ENCODE results near the gene ACTL8. TPM values are rescaled to one million over a fixed set of nuclear protein-coding genes. Genes with fewer than 3 reads are reported as not detected.

Gene ACTL8
- polyA plus RNA-seq, 1 donor (not counting 4 experiments of a cell fraction or from before 2014, with no cell fraction given): not detected

DNA sequence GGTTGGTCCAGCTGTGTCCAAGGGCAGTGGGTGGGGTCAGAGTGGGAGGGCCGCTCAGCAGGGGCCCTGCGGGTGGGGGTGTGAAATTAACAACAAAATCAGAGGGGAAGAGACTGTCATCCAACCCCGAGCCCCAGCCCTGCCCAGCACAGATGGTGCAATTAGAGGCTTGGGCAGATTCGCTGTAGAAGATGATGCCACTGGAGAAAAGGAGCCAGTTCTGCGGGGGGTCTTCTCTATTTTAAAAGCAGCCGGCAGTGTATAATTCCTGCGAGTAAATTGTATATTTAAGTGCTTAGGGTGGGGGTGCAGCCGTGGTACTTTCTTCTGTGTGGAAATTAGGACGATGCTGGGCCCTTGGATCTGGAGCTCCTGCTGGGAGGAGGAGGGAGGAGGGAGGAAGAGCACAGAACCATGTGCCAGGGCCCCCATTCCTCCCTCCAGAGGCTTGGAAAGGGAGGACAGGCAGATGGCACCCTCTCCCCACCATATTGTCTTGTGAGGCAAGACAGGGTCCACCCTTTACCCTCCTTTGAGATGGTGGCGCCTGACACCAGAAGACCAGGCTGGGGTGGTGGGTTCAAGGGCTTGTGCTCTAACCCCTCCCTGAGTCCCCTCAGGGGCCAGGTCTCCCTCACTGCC is 89.2 kb downstream of the ACTL8 start:
- dilution Hi-C loops (cut with MboI; ENCODE audit: extremely low pct_ligation_motif_present, low sequenced_read_pairs): no loop called here
- Histone ChIP-seq H4K20me1 (ENCODE audit: control insufficient read depth, extremely low read depth, insufficient read depth, low read length) (no peaks in the 10 kb centered on the region), H3K27ac (ENCODE audit: control insufficient read depth, insufficient read depth, low read length) (no peak overlapping the region), H3K4me2 (ENCODE audit: control insufficient read depth, extremely low read depth, insufficient read depth, low read depth, low read length) (no peak overlapping the region), H3K9me1 (ENCODE audit: control insufficient read depth, extremely low read depth, insufficient read depth, low read length) (no peaks in the 10 kb centered on the region), H3K9ac (ENCODE audit: control insufficient read depth, extremely low read depth, insufficient read depth, low read length) (no peak overlapping the region), H3K4me1 (ENCODE audit: control insufficient read depth, extremely low read depth, insufficient read depth, low read length) (no peaks in the 10 kb centered on the region), H3K79me2 (ENCODE audit: control insufficient read depth, insufficient read depth, low read length) (no peaks in the 10 kb centered on the region), H3K36me3 (ENCODE audit: control insufficient read depth in 2 of 2, extremely low read depth in 1 of 2, insufficient read depth in 2 of 2, low read length in 2 of 2) (no peaks in the 10 kb centered on the region), H3K9me3 (ENCODE audit: control insufficient read depth, low read depth, low read length) (no peaks in the 10 kb centered on the region), H3K4me3 (ENCODE audit: control insufficient read depth in 2 of 3, extremely low read depth in 1 of 3, insufficient read depth in 2 of 3, low read depth in 1 of 3, low read length in 3 of 3) (no peak overlapping the region), H3K27me3 (ENCODE audit: control insufficient read depth, extremely low read depth, insufficient read depth, low read length) (no peaks in the 10 kb centered on the region), H2AFZ (ENCODE audit: control insufficient read depth, low read length) (no peak overlapping the region)
- FAIRE-seq: no peak
- no peak for DNase-seq (ENCODE audit: low read depth, low spot score)
- TF ChIP-seq EZH2 (IDR thresholded peaks at IDR 0.05; ENCODE audit: low read length): no peak
- TF ChIP-seq, protein P1, sequence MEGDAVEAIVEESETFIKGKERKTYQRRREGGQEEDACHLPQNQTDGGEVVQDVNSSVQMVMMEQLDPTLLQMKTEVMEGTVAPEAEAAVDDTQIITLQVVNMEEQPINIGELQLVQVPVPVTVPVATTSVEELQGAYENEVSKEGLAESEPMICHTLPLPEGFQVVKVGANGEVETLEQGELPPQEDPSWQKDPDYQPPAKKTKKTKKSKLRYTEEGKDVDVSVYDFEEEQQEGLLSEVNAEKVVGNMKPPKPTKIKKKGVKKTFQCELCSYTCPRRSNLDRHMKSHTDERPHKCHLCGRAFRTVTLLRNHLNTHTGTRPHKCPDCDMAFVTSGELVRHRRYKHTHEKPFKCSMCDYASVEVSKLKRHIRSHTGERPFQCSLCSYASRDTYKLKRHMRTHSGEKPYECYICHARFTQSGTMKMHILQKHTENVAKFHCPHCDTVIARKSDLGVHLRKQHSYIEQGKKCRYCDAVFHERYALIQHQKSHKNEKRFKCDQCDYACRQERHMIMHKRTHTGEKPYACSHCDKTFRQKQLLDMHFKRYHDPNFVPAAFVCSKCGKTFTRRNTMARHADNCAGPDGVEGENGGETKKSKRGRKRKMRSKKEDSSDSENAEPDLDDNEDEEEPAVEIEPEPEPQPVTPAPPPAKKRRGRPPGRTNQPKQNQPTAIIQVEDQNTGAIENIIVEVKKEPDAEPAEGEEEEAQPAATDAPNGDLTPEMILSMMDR (optimal IDR thresholded peaks at IDR 0.05 in 1 of 3, IDR thresholded peaks at IDR 0.05 in 1 of 3, conservative IDR thresholded peaks at IDR 0.05 in 1 of 3; ENCODE audit: extremely low read depth in 1 of 3, insufficient read depth in 2 of 3, low read length in 3 of 3): no peak

DNA sequence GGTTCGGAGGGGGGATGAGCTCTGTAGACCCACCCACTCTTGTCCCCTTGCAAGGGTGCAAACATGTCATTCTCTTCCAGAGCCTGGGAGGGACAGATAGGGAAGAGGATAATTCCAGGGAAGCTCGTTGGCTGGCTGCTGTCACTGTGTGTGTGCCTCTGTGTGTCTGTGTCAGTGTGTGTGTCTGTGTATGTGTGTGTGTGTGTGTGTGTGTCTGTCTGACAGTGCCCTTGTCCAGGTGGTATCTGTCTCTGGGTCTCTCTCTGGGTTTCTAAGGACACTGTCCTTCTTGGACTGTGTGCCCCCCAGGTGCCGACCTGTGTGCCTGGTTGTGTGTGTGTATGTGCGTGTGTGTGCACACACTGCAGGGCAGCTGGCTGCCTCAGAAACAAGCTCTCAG is 90.5 kb downstream of the ACTL8 start:
- no peaks in the 10 kb centered on the region for H3K36me3 ChIP-seq (ENCODE audit: control insufficient read depth in 2 of 2, extremely low read depth in 1 of 2, insufficient read depth in 2 of 2, low read length in 2 of 2)
- no peak overlapping the region for H3K4me2 ChIP-seq (ENCODE audit: control insufficient read depth, extremely low read depth, insufficient read depth, low read depth, low read length)
- H3K27ac ChIP-seq (ENCODE audit: control insufficient read depth, insufficient read depth, low read length): no peak overlapping the region
- no peaks in the 10 kb centered on the region for H3K27me3 ChIP-seq (ENCODE audit: control insufficient read depth, extremely low read depth, insufficient read depth, low read length)
- no peak overlapping the region for H3K9ac ChIP-seq (ENCODE audit: control insufficient read depth, extremely low read depth, insufficient read depth, low read length)
- no peak overlapping the region for H2AFZ ChIP-seq (ENCODE audit: control insufficient read depth, low read length)
- H3K4me3 ChIP-seq (ENCODE audit: control insufficient read depth in 2 of 3, extremely low read depth in 1 of 3, insufficient read depth in 2 of 3, low read depth in 1 of 3, low read length in 3 of 3): no peak overlapping the region
- no peak for DNase-seq (ENCODE audit: low read depth, low spot score)
- H4K20me1 ChIP-seq (ENCODE audit: control insufficient read depth, extremely low read depth, insufficient read depth, low read length): no peaks in the 10 kb centered on the region
- H3K4me1 ChIP-seq (ENCODE audit: control insufficient read depth, extremely low read depth, insufficient read depth, low read length): no peaks in the 10 kb centered on the region
- no peaks in the 10 kb centered on the region for H3K9me1 ChIP-seq (ENCODE audit: control insufficient read depth, extremely low read depth, insufficient read depth, low read length)
- H3K79me2 ChIP-seq (ENCODE audit: control insufficient read depth, insufficient read depth, low read length): no peaks in the 10 kb centered on the region
- no peak for TF ChIP-seq EZH2 (IDR thresholded peaks at IDR 0.05; ENCODE audit: low read length)
- TF ChIP-seq, protein P1 (optimal IDR thresholded peaks at IDR 0.05 in 1 of 3, IDR thresholded peaks at IDR 0.05 in 1 of 3, conservative IDR thresholded peaks at IDR 0.05 in 1 of 3; ENCODE audit: extremely low read depth in 1 of 3, insufficient read depth in 2 of 3, low read length in 3 of 3): no peak
- no peak for FAIRE-seq
- H3K9me3 ChIP-seq (ENCODE audit: control insufficient read depth, low read depth, low read length): no peaks in the 10 kb centered on the region
- dilution Hi-C loops (cut with MboI; ENCODE audit: extremely low pct_ligation_motif_present, low sequenced_read_pairs): no loop called here

Data from keratinocyte (primary cell).